HepG2 (cell line): ENCODE results near the gene FBXO8. TPM values are rescaled to one million over a fixed set of nuclear protein-coding genes. Genes with fewer than 3 reads are reported as not detected.

Experiments used
- BORCS8-MEF2B ChIP-seq: sonication (generic); formaldehyde crosslinking; IDR thresholded peaks from 2 replicates; pipeline ENCODE4 v1.8.0; 2022; ENCODE audit warnings: mild to moderate bottlenecking, missing genetic modification reagents
- CHCHD3 ChIP-seq: sonication (generic); formaldehyde crosslinking; IDR thresholded peaks from 2 replicates; pipeline ENCODE4 v1.8.0; 2022; ENCODE audit warnings: mild to moderate bottlenecking, missing genetic modification reagents, moderate library complexity
- FOXC1 ChIP-seq: sonication (generic); formaldehyde crosslinking; IDR thresholded peaks from 2 replicates; pipeline ENCODE4 v1.8.0; 2022; ENCODE audit warnings: mild to moderate bottlenecking, missing genetic modification reagents, borderline replicate concordance
- FOXP4 ChIP-seq: sonication (generic); formaldehyde crosslinking; IDR thresholded peaks from 2 replicates; pipeline ENCODE4 v1.4.0; 2020; ENCODE audit warnings: missing genetic modification reagents
- KAT7 ChIP-seq: IDR thresholded peaks from 2 replicates; pipeline ENCODE4 v1.6.1; 2018; ENCODE audit warnings: borderline replicate concordance, missing compliant biosample characterization
- KDM3A ChIP-seq: IDR thresholded peaks from 2 replicates; pipeline ENCODE4 v1.6.1; 2018; ENCODE audit warnings: low read depth, missing compliant biosample characterization
- KDM5B ChIP-seq: sonication (generic); formaldehyde crosslinking; IDR thresholded peaks from 2 replicates; pipeline ENCODE4 v1.4.0; 2020; ENCODE audit warnings: missing genetic modification reagents, mild to moderate bottlenecking, borderline replicate concordance
- MXI1 ChIP-seq: IDR thresholded peaks from 3 replicates; pipeline ENCODE4 v1.6.1; 2012; ENCODE audit warnings: low read depth, low read length, inconsistent platforms, borderline replicate concordance
- SCMH1 ChIP-seq: sonication (generic); formaldehyde crosslinking; IDR thresholded peaks from 2 replicates; pipeline ENCODE4 v1.9.0; 2021; ENCODE audit warnings: missing genetic modification reagents, mild to moderate bottlenecking, borderline replicate concordance
- SNAI1 ChIP-seq: sonication (generic); formaldehyde crosslinking; IDR thresholded peaks from 2 replicates; pipeline ENCODE4 v1.5.0; 2020; ENCODE audit warnings: mild to moderate bottlenecking, missing genetic modification reagents, borderline replicate concordance
- SRSF1 ChIP-seq: fragments of 200-400 bp; formaldehyde crosslinking; optimal IDR thresholded peaks from 2 replicates; pipeline ENCODE3; 2017; ENCODE audit warnings: mild to moderate bottlenecking, low read depth, low read length, moderate library complexity
- THAP9 ChIP-seq: sonication (generic); formaldehyde crosslinking; IDR thresholded peaks from 2 replicates; pipeline ENCODE4; 2020; ENCODE audit warnings: missing genetic modification reagents, mild to moderate bottlenecking, borderline replicate concordance
- ZC3H4 ChIP-seq: sonication (generic); formaldehyde crosslinking; IDR thresholded peaks from 2 replicates; pipeline ENCODE4 v1.4.0; 2020; ENCODE audit warnings: missing genetic modification reagents, borderline replicate concordance
- ZMAT3 ChIP-seq: sonication (generic); formaldehyde crosslinking; conservative IDR thresholded peaks from 2 replicates; pipeline ENCODE4 v1.7.0; 2021; ENCODE audit warnings: missing genetic modification reagents
- ZNF124 ChIP-seq: sonication (generic); formaldehyde crosslinking; IDR thresholded peaks from 2 replicates; pipeline ENCODE4 v1.4.0; 2020; ENCODE audit warnings: missing genetic modification reagents
- ZNF136 ChIP-seq: sonication (generic); formaldehyde crosslinking; IDR thresholded peaks from 2 replicates; pipeline ENCODE4 v1.8.1; 2022; ENCODE audit warnings: low read depth, mild to moderate bottlenecking, moderate library complexity, missing genetic modification reagents
- ZNF253 ChIP-seq: sonication (generic); formaldehyde crosslinking; IDR thresholded peaks from 2 replicates; pipeline ENCODE4 v1.8.0; 2022; ENCODE audit warnings: mild to moderate bottlenecking, missing genetic modification reagents, borderline replicate concordance
- ZNF263 ChIP-seq: sonication (generic); formaldehyde crosslinking; IDR thresholded peaks from 2 replicates; pipeline ENCODE4 v1.4.0; 2020; ENCODE audit warnings: missing genetic modification reagents
- ZNF329 ChIP-seq: sonication (generic); formaldehyde crosslinking; IDR thresholded peaks from 2 replicates; pipeline ENCODE4 v1.9.0; 2021; ENCODE audit warnings: low read depth, mild to moderate bottlenecking, missing genetic modification reagents
- ZNF543 ChIP-seq: sonication (generic); formaldehyde crosslinking; IDR thresholded peaks from 2 replicates; pipeline ENCODE4 v1.4.0; 2020; ENCODE audit warnings: mild to moderate bottlenecking, missing genetic modification reagents
- ZNF549 ChIP-seq: sonication (generic); formaldehyde crosslinking; IDR thresholded peaks from 2 replicates; pipeline ENCODE4 v1.5.0; 2020; ENCODE audit warnings: missing genetic modification reagents
- polyA plus RNA-seq, 8 experiments: library from polyadenylated mRNA; depleted of rRNA in 3 of 8; stranded (reverse) in 7 of 8; unstranded in 1 of 8; fragments of >200 nt; fragmentation: Illumina TruSeq in 4 of 8; extraction: Trizol in 4 of 8; gene quantifications; 2 replicates each; pipeline versions ENCODE4 v1.2.1 to v1.2.3, GENCODE V29; 2011 to 2016; ENCODE audit warnings: low read depth in 4 of 8, missing spikeins in 1 of 8, mixed read lengths in 1 of 8; ENCODE audit not compliant: insufficient read depth in 1 of 8
- total RNA-seq, 5 experiments: library from RNA; depleted of rRNA; stranded (reverse); fragments of >200 nt; fragmentation: Illumina TruSeq; extraction: Trizol; gene quantifications; 2 replicates each; pipeline ENCODE4 v1.2.3, GENCODE V29; 2016; ENCODE audit warnings: low read depth in 1 of 5
- TF ChIP-seq, protein P1 (sequence below): sonication (generic); formaldehyde crosslinking; IDR thresholded peaks from 2 replicates; pipeline ENCODE4 v1.4.0; 2020; ENCODE audit warnings: mild to moderate bottlenecking, missing genetic modification reagents

Gene FBXO8
- total and polyA plus RNA-seq, 2 of the 13 experiments (the other 11 are each of a cell fraction or from before 2014, with no cell fraction given), result 11.7 to 15.2 TPM

- TF ChIP-seq BORCS8-MEF2B (CRISPR knock-in tag) (no peak), ZNF253 (CRISPR knock-in tag) (no peak), ZMAT3 (peak; percentile 49; the same call in 1 of the 2 replicates), SCMH1 (no peak), CHCHD3 (CRISPR knock-in tag) (no peak), KDM5B (CRISPR knock-in tag) (peak; percentile 86; the same call in 1 of the 2 replicates), ZNF136 (CRISPR knock-in tag) (no peak), ZNF124 (CRISPR knock-in tag) (peak; percentile 29; the same call in 1 of the 2 replicates), FOXC1 (peak; percentile 71; the same call in 1 of the 2 replicates), KDM3A (CRISPR knock-in tag) (0 out of 2 replicates have a peak, but pooled peaks have one; percentile 13), SNAI1 (CRISPR knock-in tag) (0 out of 2 replicates have a peak, but pooled peaks have one; percentile 44), ZNF329 (CRISPR knock-in tag) (no peak), THAP9 (CRISPR knock-in tag) (peak; percentile 52; the same call in 1 of the 2 replicates), KAT7 (peak; percentile 57; the same call in 1 of the 2 replicates), ZNF543 (CRISPR knock-in tag) (peak; percentile 68), ZC3H4 (CRISPR knock-in tag) (no peak), FOXP4 (CRISPR knock-in tag) (peak; percentile 39; the same call in 1 of the 2 replicates), SRSF1 (peak; percentile 22), ZNF549 (CRISPR knock-in tag) (no peak), MXI1 (no peak), ZNF263 (CRISPR knock-in tag) (peak; percentile 50; the same call in 1 of the 2 replicates)
- TF ChIP-seq, protein P1, sequence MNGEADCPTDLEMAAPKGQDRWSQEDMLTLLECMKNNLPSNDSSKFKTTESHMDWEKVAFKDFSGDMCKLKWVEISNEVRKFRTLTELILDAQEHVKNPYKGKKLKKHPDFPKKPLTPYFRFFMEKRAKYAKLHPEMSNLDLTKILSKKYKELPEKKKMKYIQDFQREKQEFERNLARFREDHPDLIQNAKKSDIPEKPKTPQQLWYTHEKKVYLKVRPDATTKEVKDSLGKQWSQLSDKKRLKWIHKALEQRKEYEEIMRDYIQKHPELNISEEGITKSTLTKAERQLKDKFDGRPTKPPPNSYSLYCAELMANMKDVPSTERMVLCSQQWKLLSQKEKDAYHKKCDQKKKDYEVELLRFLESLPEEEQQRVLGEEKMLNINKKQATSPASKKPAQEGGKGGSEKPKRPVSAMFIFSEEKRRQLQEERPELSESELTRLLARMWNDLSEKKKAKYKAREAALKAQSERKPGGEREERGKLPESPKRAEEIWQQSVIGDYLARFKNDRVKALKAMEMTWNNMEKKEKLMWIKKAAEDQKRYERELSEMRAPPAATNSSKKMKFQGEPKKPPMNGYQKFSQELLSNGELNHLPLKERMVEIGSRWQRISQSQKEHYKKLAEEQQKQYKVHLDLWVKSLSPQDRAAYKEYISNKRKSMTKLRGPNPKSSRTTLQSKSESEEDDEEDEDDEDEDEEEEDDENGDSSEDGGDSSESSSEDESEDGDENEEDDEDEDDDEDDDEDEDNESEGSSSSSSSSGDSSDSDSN, result peak; percentile 56
Measured at GRCh38 chr4:174283507-174284471, at the start of gene FBXO8, which contains the start of gene CEP44 (continued).
